ENCODE results near the gene AP3B1.
"Not testable (repeated sequence)": the region's sequence is repeated elsewhere in the genome, so short reads cannot be mapped to it uniquely, and the experiment has no call there.

AP3B1 gene

GRCh38 chr5:78060421-78060820 lies 234.1 kb downstream of the AP3B1 start:
- no peak overlapping the region for H3K27ac Mint-ChIP-seq
- no peak for ATAC-seq
- no peaks in the 10 kb centered on the region for H3K9me3 Mint-ChIP-seq
- H3K27me3 Mint-ChIP-seq = no peaks in the 10 kb centered on the region
- H3K4me3 Mint-ChIP-seq = no peak overlapping the region
- H3K4me1 Mint-ChIP-seq = no peaks in the 10 kb centered on the region
- H3K36me3 Mint-ChIP-seq = peaks cover 4% of the 10 kb centered on the region

- Mint-ChIP-seq H3K4me3 (no peak overlapping the region), H3K27me3 (no peaks in the 10 kb centered on the region), H3K27ac (no peak overlapping the region), H3K9me3 (no peaks in the 10 kb centered on the region), H3K4me1 (no peaks in the 10 kb centered on the region), H3K36me3 (peaks cover 4% of the 10 kb centered on the region)
- ATAC-seq = no peak
Observed at GRCh38 chr5:78058625-78059024, 235.9 kb downstream of the AP3B1 start.

- no peaks in the 10 kb centered on the region for H3K27me3 Mint-ChIP-seq
- H3K9me3 Mint-ChIP-seq = no peaks in the 10 kb centered on the region
- no peaks in the 10 kb centered on the region for H3K4me1 Mint-ChIP-seq
- H3K36me3 Mint-ChIP-seq = peaks cover 4% of the 10 kb centered on the region
- ATAC-seq = no peak
- H3K4me3 Mint-ChIP-seq = no peak overlapping the region
- H3K27ac Mint-ChIP-seq = no peak overlapping the region
Observed at GRCh38 chr5:78056901-78057514, 237.5 kb downstream of the AP3B1 start.

- H3K36me3 Mint-ChIP-seq = peaks cover 4% of the 10 kb centered on the region
- no peak overlapping the region for H3K4me3 Mint-ChIP-seq
- H3K4me1 Mint-ChIP-seq = no peaks in the 10 kb centered on the region
- no peak for ATAC-seq
- H3K9me3 Mint-ChIP-seq = no peaks in the 10 kb centered on the region
- no peak overlapping the region for H3K27ac Mint-ChIP-seq
- H3K27me3 Mint-ChIP-seq = no peaks in the 10 kb centered on the region
Observed at GRCh38 chr5:78056053-78056452, 238.4 kb downstream of the AP3B1 start.

- Mint-ChIP-seq H3K36me3 (peaks cover 19% of the 10 kb centered on the region), H3K4me1 (no peaks in the 10 kb centered on the region), H3K9me3 (no peaks in the 10 kb centered on the region), H3K27me3 (no peaks in the 10 kb centered on the region), H3K27ac (no peak overlapping the region), H3K4me3 (no peak overlapping the region)
- ATAC-seq = no peak
Observed at GRCh38 chr5:78050888-78051287, 243.6 kb downstream of the AP3B1 start.

- H3K4me3 Mint-ChIP-seq, H3K9me3 Mint-ChIP-seq, H3K4me1 Mint-ChIP-seq, H3K27ac Mint-ChIP-seq, ATAC-seq, H3K27me3 Mint-ChIP-seq: not testable (repeated sequence)
- H3K36me3 Mint-ChIP-seq = peaks cover 38% of the 10 kb centered on the region
Observed at GRCh38 chr5:78046823-78047222, 247.7 kb downstream of the AP3B1 start.

GRCh38 chr5:78046006-78046405 lies 248.5 kb downstream of the AP3B1 start:
- no peak overlapping the region for H3K27ac Mint-ChIP-seq
- H3K27me3 Mint-ChIP-seq = no peaks in the 10 kb centered on the region
- ATAC-seq = no peak
- peaks cover 42% of the 10 kb centered on the region for H3K36me3 Mint-ChIP-seq
- H3K4me1 Mint-ChIP-seq = no peaks in the 10 kb centered on the region
- H3K4me3 Mint-ChIP-seq = no peak overlapping the region
- H3K9me3 Mint-ChIP-seq = no peaks in the 10 kb centered on the region

GRCh38 chr5:78041805-78042204 lies 252.7 kb downstream of the AP3B1 start:
- no peak for ATAC-seq
- Mint-ChIP-seq H3K9me3 (no peaks in the 10 kb centered on the region), H3K27me3 (no peaks in the 10 kb centered on the region), H3K4me3 (no peak overlapping the region), H3K36me3 (peaks cover 46% of the 10 kb centered on the region), H3K27ac (no peak overlapping the region), H3K4me1 (no peaks in the 10 kb centered on the region)

GRCh38 chr5:78025540-78025939 lies 269.0 kb downstream of the AP3B1 start:
- Mint-ChIP-seq H3K36me3 (peaks cover 26% of the 10 kb centered on the region), H3K4me1 (no peaks in the 10 kb centered on the region), H3K27me3 (no peaks in the 10 kb centered on the region), H3K9me3 (no peaks in the 10 kb centered on the region), H3K27ac (no peak overlapping the region), H3K4me3 (no peak overlapping the region)
- ATAC-seq = no peak

- no peak for ATAC-seq
- no peaks in the 10 kb centered on the region for H3K4me1 Mint-ChIP-seq
- H3K36me3 Mint-ChIP-seq = peaks cover 15% of the 10 kb centered on the region
- H3K27ac Mint-ChIP-seq = no peak overlapping the region
- H3K27me3 Mint-ChIP-seq = no peaks in the 10 kb centered on the region
- H3K9me3 Mint-ChIP-seq = no peaks in the 10 kb centered on the region
- no peak overlapping the region for H3K4me3 Mint-ChIP-seq
Observed at GRCh38 chr5:78019744-78020143, 274.8 kb downstream of the AP3B1 start.

- Mint-ChIP-seq H3K4me1 (no peaks in the 10 kb centered on the region), H3K27me3 (no peaks in the 10 kb centered on the region), H3K27ac (no peak overlapping the region), H3K36me3 (peaks cover 5% of the 10 kb centered on the region), H3K4me3 (no peak overlapping the region), H3K9me3 (no peaks in the 10 kb centered on the region)
- ATAC-seq = no peak
Observed at GRCh38 chr5:78016863-78017529, 277.5 kb downstream of the AP3B1 start.

- no peaks in the 10 kb centered on the region for H3K27me3 Mint-ChIP-seq
- no peak for ATAC-seq
- no peaks in the 10 kb centered on the region for H3K9me3 Mint-ChIP-seq
- peaks cover 6% of the 10 kb centered on the region for H3K36me3 Mint-ChIP-seq
- H3K4me1 Mint-ChIP-seq = no peaks in the 10 kb centered on the region
- no peak overlapping the region for H3K27ac Mint-ChIP-seq
- no peak overlapping the region for H3K4me3 Mint-ChIP-seq
Observed at GRCh38 chr5:78009937-78010527, 284.5 kb downstream of the AP3B1 start.

GRCh38 chr5:78008356-78008967 lies 286.0 kb downstream of the AP3B1 start:
- Mint-ChIP-seq H3K27me3 (no peaks in the 10 kb centered on the region), H3K9me3 (no peaks in the 10 kb centered on the region), H3K4me3 (no peak overlapping the region), H3K27ac (no peak overlapping the region), H3K36me3 (peaks cover 6% of the 10 kb centered on the region), H3K4me1 (no peaks in the 10 kb centered on the region)
- no peak for ATAC-seq

GRCh38 chr5:78007233-78007632 lies 287.3 kb downstream of the AP3B1 start:
- no peak overlapping the region for H3K4me3 Mint-ChIP-seq
- H3K4me1 Mint-ChIP-seq = no peaks in the 10 kb centered on the region
- no peak for ATAC-seq
- H3K9me3 Mint-ChIP-seq = no peaks in the 10 kb centered on the region
- H3K27me3 Mint-ChIP-seq = no peaks in the 10 kb centered on the region
- peaks cover 12% of the 10 kb centered on the region for H3K36me3 Mint-ChIP-seq
- H3K27ac Mint-ChIP-seq = no peak overlapping the region

GRCh38 chr5:78006449-78006848 lies 288.0 kb downstream of the AP3B1 start:
- Mint-ChIP-seq H3K4me1 (no peaks in the 10 kb centered on the region), H3K9me3 (no peaks in the 10 kb centered on the region), H3K27me3 (no peaks in the 10 kb centered on the region), H3K4me3 (no peak overlapping the region), H3K36me3 (peaks cover 14% of the 10 kb centered on the region), H3K27ac (no peak overlapping the region)
- no peak for ATAC-seq

Data from stimulated activated memory B cell treated with anti-CD40 and anti-IgM and Interleukin-4, amounts not matched to agents 10 μg/mL and 1 μg/mL and 100 μg/mL, for 72 hours (primary cell).